Keratinocyte (primary cell): ENCODE measurements around the gene ZC3H12D. TPM values are rescaled to one million over a fixed set of nuclear protein-coding genes. Genes with fewer than 3 reads are reported as not detected.
A peak's percentile ranks its signal among the peaks of the same experiment; 100 is the strongest.

Experiments used
- DNase-seq: peaks from one replicate; pipeline ENCODE4 v3.0.0-alpha.2; 2011; ENCODE audit warnings: low read depth, missing footprints, low spot score
- FAIRE-seq: peaks from 2 replicates; lab custom pipeline; 2011; peaks lifted over from hg19 to GRCh38; lab: Jason Lieb, UNC
- H2AFZ ChIP-seq: 2 replicates; pipeline ENCODE4 v1.6.0; 2012; ENCODE audit warnings: low read length, control low read depth, inconsistent platforms; ENCODE audit not compliant: control insufficient read depth
- H3K27ac ChIP-seq: 2 replicates; pipeline ENCODE4 v1.5.1; 2011; ENCODE audit warnings: low read length; ENCODE audit not compliant: control insufficient read depth, insufficient read depth
- H3K27me3 ChIP-seq: 3 replicates; pipeline ENCODE4 v1.6.0; 2011; ENCODE audit warnings: low read length; ENCODE audit not compliant: control insufficient read depth, insufficient read depth; ENCODE audit errors: extremely low read depth
- H3K36me3 ChIP-seq, 2 experiments: 2 replicates in 1 of 2; 3 replicates in 1 of 2; pipeline ENCODE4 v1.5.1; 2011; ENCODE audit warnings: low read length in 2 of 2, mild to moderate bottlenecking in 1 of 2; ENCODE audit not compliant: control insufficient read depth in 2 of 2, insufficient read depth in 2 of 2; ENCODE audit errors: extremely low read depth in 1 of 2
- H3K4me1 ChIP-seq: 3 replicates; pipeline ENCODE4 v1.5.1; 2011; ENCODE audit warnings: low read length; ENCODE audit not compliant: control insufficient read depth, insufficient read depth; ENCODE audit errors: extremely low read depth
- H3K4me2 ChIP-seq: 3 replicates; pipeline ENCODE4 v1.6.0; 2011; ENCODE audit warnings: low read depth, low read length; ENCODE audit not compliant: control insufficient read depth, insufficient read depth; ENCODE audit errors: extremely low read depth
- H3K4me3 ChIP-seq, 3 experiments: fragments of 200-600 bp in 1 of 3; sonication (generic) in 1 of 3; 2 replicates in 2 of 3; 3 replicates in 1 of 3; pipeline ENCODE4 v1.5.1; 2011 to 2016; ENCODE audit warnings: low read length in 3 of 3, mild to moderate bottlenecking in 3 of 3, control low read depth in 2 of 3, inconsistent platforms in 1 of 3, low read depth in 1 of 3, mixed read lengths in 1 of 3, mixed run types in 1 of 3, moderate library complexity in 1 of 3; ENCODE audit not compliant: control insufficient read depth in 2 of 3, insufficient read depth in 2 of 3; ENCODE audit errors: extremely low read depth in 1 of 3
- H3K79me2 ChIP-seq: 2 replicates; pipeline ENCODE4 v1.6.0; 2012; ENCODE audit warnings: low read length; ENCODE audit not compliant: control insufficient read depth, insufficient read depth
- H3K9ac ChIP-seq: 3 replicates; pipeline ENCODE4 v1.6.0; 2011; ENCODE audit warnings: low read length; ENCODE audit not compliant: control insufficient read depth, insufficient read depth; ENCODE audit errors: extremely low read depth
- H3K9me1 ChIP-seq: 3 replicates; pipeline ENCODE4 v1.6.0; 2011; ENCODE audit warnings: low read length; ENCODE audit not compliant: control insufficient read depth, insufficient read depth; ENCODE audit errors: extremely low read depth
- H3K9me3 ChIP-seq: 2 replicates; pipeline ENCODE4 v1.5.1; 2012; ENCODE audit warnings: low read depth, low read length; ENCODE audit not compliant: control insufficient read depth
- H4K20me1 ChIP-seq: 3 replicates; pipeline ENCODE4 v1.6.0; 2011; ENCODE audit warnings: low read length; ENCODE audit not compliant: control insufficient read depth, insufficient read depth; ENCODE audit errors: extremely low read depth
- CTCF ChIP-seq, 3 experiments: IDR thresholded peaks in 1 of 3; conservative IDR thresholded peaks in 1 of 3; optimal IDR thresholded peaks in 1 of 3; 2 replicates in 2 of 3; 3 replicates in 1 of 3; pipeline versions ENCODE3 to v1.5.1; 2011; ENCODE audit warnings: low read length in 3 of 3, mild to moderate bottlenecking in 3 of 3, moderate library complexity in 2 of 3, control low read depth in 1 of 3, inconsistent platforms in 1 of 3; ENCODE audit not compliant: insufficient read depth in 2 of 3; ENCODE audit errors: extremely low read depth in 1 of 3
- EZH2 ChIP-seq: IDR thresholded peaks from one replicate; pipeline ENCODE4 v1.6.1; 2012; ENCODE audit warnings: inconsistent platforms, mild to moderate bottlenecking, low read length, moderate library complexity
- dilution Hi-C: fragments of 300-500 bp; cut with MboI; formaldehyde crosslinking; loops from one replicate; pipeline ENCODE4 v1.7.0; 2020; ENCODE audit warnings: low sequenced_read_pairs; ENCODE audit not compliant: extremely low pct_ligation_motif_present
- polyA plus RNA-seq, 5 experiments: library from polyadenylated mRNA; depleted of rRNA in 3 of 5; stranded (reverse) in 3 of 5; stranded (forward) in 1 of 5; unstranded in 1 of 5; fragments of >200 nt; gene quantifications; 1 replicate in 1 of 5; 2 replicates in 3 of 5; 3 replicates in 1 of 5; pipeline versions ENCODE4 v1.2.1 to v1.2.3, GENCODE V29; 2011 to 2012; ENCODE audit warnings: missing spikeins in 2 of 5, low read depth in 1 of 5, low replicate concordance in 1 of 5

ZC3H12D gene
- polyA plus RNA-seq, 1 donor (not counting 4 experiments of a cell fraction or from before 2014, with no cell fraction given), result 0.04 TPM

GRCh38 chr6:149474108-149474935 lies 10.5 kb downstream of the ZC3H12D start:
- Histone ChIP-seq H3K4me2 (no peak overlapping the region), H2AFZ (no peak overlapping the region), H3K9ac (no peak overlapping the region), H3K27me3 (peaks cover 20% of the 10 kb centered on the region), H3K79me2 (no peaks in the 10 kb centered on the region), H3K4me1 (peaks cover 13% of the 10 kb centered on the region), H3K36me3 (no peaks in the 10 kb centered on the region), H3K9me3 (no peaks in the 10 kb centered on the region), H3K4me3 (no peak overlapping the region), H3K27ac (no peak overlapping the region), H3K9me1 (no peaks in the 10 kb centered on the region), H4K20me1 (no peaks in the 10 kb centered on the region)
- DNase-seq (no peak), FAIRE-seq (no peak)
- TF ChIP-seq EZH2 (peak; percentile 29), CTCF (optimal IDR thresholded peaks at IDR 0.05 in 1 of 3, IDR thresholded peaks at IDR 0.05 in 1 of 3, conservative IDR thresholded peaks at IDR 0.05 in 1 of 3; ENCODE audit: extremely low read depth in 1 of 3, insufficient read depth in 2 of 3, low read length in 3 of 3) (no peak)
- dilution Hi-C loops, result no loop called here

- Histone ChIP-seq H3K4me1 (peaks cover 10% of the 10 kb centered on the region), H3K27ac (no peak overlapping the region), H3K9ac (no peak overlapping the region), H3K4me2 (peak overlapping the region; percentile 61), H3K79me2 (no peaks in the 10 kb centered on the region), H3K9me1 (no peaks in the 10 kb centered on the region), H3K4me3 (peak overlapping the region in 1 of 3 experiments; percentile 11), H4K20me1 (no peaks in the 10 kb centered on the region), H3K9me3 (no peaks in the 10 kb centered on the region), H3K27me3 (peaks cover 20% of the 10 kb centered on the region), H3K36me3 (no peaks in the 10 kb centered on the region), H2AFZ (no peak overlapping the region)
- TF ChIP-seq CTCF (optimal IDR thresholded peaks at IDR 0.05 in 1 of 3, IDR thresholded peaks at IDR 0.05 in 1 of 3, conservative IDR thresholded peaks at IDR 0.05 in 1 of 3; ENCODE audit: extremely low read depth in 1 of 3, insufficient read depth in 2 of 3, low read length in 3 of 3), result no peak
- no peak for TF ChIP-seq EZH2
- dilution Hi-C loops, result no loop called here
- DNase-seq, result no peak
- no peak for FAIRE-seq
These were observed 11.4 kb downstream of the ZC3H12D start for GRCh38 chr6:149473080-149474052.
